Mesenchymal stem cell (in vitro differentiated cells and primary cell): ENCODE data around the gene PSME4.

Experiments
- DNase-seq: peaks from one replicate; pipeline ENCODE4 v3.0.0-alpha.2; 2013
- H2AFZ ChIP-seq: one replicate; pipeline ENCODE4 v1.6.1; 2013; ENCODE audit warnings: low read depth, mild to moderate bottlenecking, control low read depth, inconsistent platforms, low read length, moderate library complexity
- H2AK5ac ChIP-seq: 2 replicates; pipeline ENCODE4 v1.6.1; 2013; ENCODE audit warnings: low read length, moderate library complexity, mild to moderate bottlenecking, inconsistent platforms; ENCODE audit not compliant: severe bottlenecking
- H2BK120ac ChIP-seq: one replicate; pipeline ENCODE4 v1.6.1; 2013; ENCODE audit warnings: low read depth, mild to moderate bottlenecking, inconsistent platforms, low read length, moderate library complexity
- H2BK12ac ChIP-seq, 2 experiments: one replicate each; pipeline ENCODE4 v1.6.1; 2013; ENCODE audit warnings: inconsistent platforms in 2 of 2, low read length in 2 of 2, mild to moderate bottlenecking in 2 of 2, moderate library complexity in 2 of 2, control low read depth in 1 of 2
- H2BK15ac ChIP-seq: one replicate; pipeline ENCODE4 v1.6.1; 2013; ENCODE audit warnings: mild to moderate bottlenecking, low read depth, inconsistent platforms; ENCODE audit not compliant: poor library complexity, severe bottlenecking
- H2BK5ac ChIP-seq: 2 replicates; pipeline ENCODE4 v1.6.1; 2013; ENCODE audit warnings: low read depth, mild to moderate bottlenecking, low read length, control low read depth, inconsistent platforms; ENCODE audit not compliant: poor library complexity, severe bottlenecking
- H3K14ac ChIP-seq, 2 experiments: one replicate each; pipeline ENCODE4 v1.6.1; 2013; ENCODE audit warnings: inconsistent platforms in 2 of 2, low read length in 2 of 2, control low read depth in 1 of 2, mild to moderate bottlenecking in 1 of 2, moderate library complexity in 1 of 2
- H3K18ac ChIP-seq, 2 experiments: one replicate each; pipeline ENCODE4 v1.6.1; 2013; ENCODE audit warnings: inconsistent platforms in 2 of 2, low read length in 2 of 2, control low read depth in 1 of 2, low read depth in 1 of 2, mild to moderate bottlenecking in 1 of 2
- H3K23ac ChIP-seq, 2 experiments: one replicate each; pipeline ENCODE4 v1.6.1; 2013; ENCODE audit warnings: inconsistent platforms in 2 of 2, low read length in 2 of 2, mild to moderate bottlenecking in 2 of 2, moderate library complexity in 2 of 2, control low read depth in 1 of 2
- H3K27ac ChIP-seq: 2 replicates; pipeline ENCODE4 v1.5.1; 2013; ENCODE audit warnings: mild to moderate bottlenecking, moderate library complexity, low read length, control low read depth, inconsistent platforms; ENCODE audit not compliant: poor library complexity, severe bottlenecking
- H3K27me3 ChIP-seq, 2 experiments: 2 replicates each; pipeline versions ENCODE4 v1.6.1 to v1.7.0; 2013; ENCODE audit warnings: low read length in 2 of 2, mild to moderate bottlenecking in 2 of 2, moderate library complexity in 2 of 2, control low read depth in 1 of 2, inconsistent platforms in 1 of 2; ENCODE audit not compliant: control insufficient read depth in 1 of 2, insufficient read depth in 1 of 2
- H3K36me3 ChIP-seq, 2 experiments: 2 replicates each; pipeline versions ENCODE4 v1.6.1 to v1.7.0; 2013; ENCODE audit warnings: low read length in 2 of 2, control low read depth in 1 of 2, inconsistent platforms in 1 of 2, low read depth in 1 of 2, mild to moderate bottlenecking in 1 of 2; ENCODE audit not compliant: insufficient read depth in 2 of 2, control insufficient read depth in 1 of 2
- H3K4ac ChIP-seq, 2 experiments: one replicate each; pipeline ENCODE4 v1.6.1; 2013; ENCODE audit warnings: inconsistent platforms in 2 of 2, low read length in 2 of 2, mild to moderate bottlenecking in 2 of 2, moderate library complexity in 2 of 2, control low read depth in 1 of 2, low read depth in 1 of 2
- H3K4me1 ChIP-seq: 2 replicates; pipeline ENCODE4 v1.6.1; 2013; ENCODE audit warnings: low read depth, low read length, control low read depth; ENCODE audit not compliant: control insufficient read depth, insufficient read depth
- H3K4me2 ChIP-seq: 2 replicates; pipeline ENCODE4 v1.6.1; 2013; ENCODE audit warnings: low read length, mild to moderate bottlenecking, inconsistent platforms; ENCODE audit not compliant: poor library complexity, severe bottlenecking
- H3K4me3 ChIP-seq, 2 experiments: 2 replicates each; pipeline versions ENCODE4 v1.5.1 to v1.7.0; 2013; ENCODE audit warnings: low read length in 2 of 2, mild to moderate bottlenecking in 2 of 2, control low read depth in 1 of 2, low read depth in 1 of 2; ENCODE audit not compliant: insufficient read depth in 1 of 2
- H3K79me1 ChIP-seq: replicated peaks from 2 replicates; pipeline ENCODE4 v1.6.1; 2013; ENCODE audit warnings: mild to moderate bottlenecking, control low read depth, low read length, inconsistent platforms; ENCODE audit not compliant: poor library complexity, severe bottlenecking
- H3K9ac ChIP-seq: 2 replicates; pipeline ENCODE4 v1.7.0; 2013; ENCODE audit warnings: mild to moderate bottlenecking, low read length, moderate library complexity
- H3K9me3 ChIP-seq: 2 replicates; pipeline ENCODE4 v1.7.0; 2013; ENCODE audit warnings: mild to moderate bottlenecking, low read length; ENCODE audit not compliant: control insufficient read depth
- H4K8ac ChIP-seq: one replicate; pipeline ENCODE4 v1.6.1; 2013; ENCODE audit warnings: inconsistent platforms, mild to moderate bottlenecking, low read length, moderate library complexity
- H4K91ac ChIP-seq: one replicate; pipeline ENCODE4 v1.6.1; 2013; ENCODE audit warnings: mild to moderate bottlenecking, low read length, inconsistent platforms
- WGBS: methylation state at CpG from one replicate; pipeline ENCODE4 v1.1.7; 2013; ENCODE audit warnings: mixed read lengths; 5-methylcytosine and 5-hydroxymethylcytosine counted together

Gene PSME4

DNA sequence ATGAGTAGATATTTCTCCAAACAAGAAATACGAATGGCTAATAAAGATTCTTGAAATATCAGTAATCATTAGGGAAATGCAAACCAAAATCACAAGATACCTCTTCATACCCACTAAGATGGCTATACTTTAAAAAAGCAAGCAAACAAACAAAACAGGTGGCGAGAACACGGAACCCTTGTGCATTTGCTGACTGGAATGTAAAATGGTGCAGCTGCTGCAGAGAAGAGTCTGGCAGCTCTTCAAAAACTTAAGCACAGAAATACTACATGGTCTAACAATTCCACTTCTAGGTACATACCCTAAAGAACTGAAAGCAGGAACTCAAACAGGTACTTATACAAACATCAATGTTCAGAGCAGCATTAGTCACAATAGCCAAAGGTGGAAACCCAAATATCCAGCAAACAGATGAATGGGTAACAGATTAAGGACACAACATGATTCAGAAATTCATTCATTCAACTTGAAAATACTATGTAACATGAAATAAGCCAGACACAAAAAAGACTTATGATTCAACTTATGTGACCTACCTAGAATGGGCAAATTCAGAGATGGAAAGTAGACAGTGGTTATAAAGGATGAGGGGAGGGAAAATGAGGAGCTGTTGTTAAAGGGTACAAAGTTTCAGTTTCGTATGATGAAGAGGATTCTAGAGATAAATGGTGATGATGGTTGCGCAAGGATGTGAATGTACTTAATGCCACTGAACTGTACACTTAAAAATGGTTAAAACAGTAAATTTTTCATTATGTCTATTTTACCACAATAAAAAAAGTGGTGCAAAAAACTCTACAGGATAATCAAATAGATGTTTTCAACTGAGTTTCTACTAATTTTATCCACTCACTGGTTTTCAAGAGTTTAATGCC is 84.2 kb downstream of the PSME4 start:
- Histone ChIP-seq H3K4me2 (no peak overlapping the region), H3K27ac (no peak overlapping the region), H3K4ac (no peak overlapping the region), H2BK15ac (no peak overlapping the region), H3K14ac (no peak overlapping the region), H3K4me3 (no peak overlapping the region), H3K36me3 (peaks cover 19 to 93% of the 10 kb centered on the region in 2 experiments), H4K91ac (no peak overlapping the region), H3K18ac (no peak overlapping the region), H3K9me3 (no peaks in the 10 kb centered on the region), H2AFZ (no peak overlapping the region), H3K79me1 (peaks cover 18% of the 10 kb centered on the region), H2BK120ac (no peak overlapping the region), H3K23ac (no peak overlapping the region), H3K4me1 (no peaks in the 10 kb centered on the region), H2BK5ac (no peak overlapping the region), H4K8ac (no peak overlapping the region), H3K27me3 (no peaks in the 10 kb centered on the region), H2AK5ac (no peak overlapping the region), H3K9ac (no peak overlapping the region), H2BK12ac (no peak overlapping the region)
- 100% methylated on average over 3 of the region's 5 CpGs for WGBS
- DNase-seq: no peak

DNA sequence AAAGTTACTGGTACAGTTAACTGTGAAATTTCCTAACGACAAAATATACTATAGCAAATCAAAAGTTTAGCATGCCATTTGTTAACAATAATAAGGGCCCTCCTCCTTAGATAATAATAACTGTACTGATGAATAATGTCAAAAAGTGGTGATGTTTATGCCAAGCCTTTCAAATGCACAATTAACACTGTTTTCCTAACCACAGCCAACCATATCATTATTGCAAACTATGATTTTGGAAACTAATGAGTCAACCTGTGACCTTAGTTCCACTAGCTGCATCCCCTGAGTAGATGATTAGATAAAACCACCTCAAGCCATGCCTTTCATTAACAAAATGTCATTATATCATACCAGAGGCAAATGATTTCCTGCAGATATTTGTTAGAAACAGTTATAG is 85.9 kb downstream of the PSME4 start:
- no peaks in the 10 kb centered on the region for H3K27me3 ChIP-seq
- H3K36me3 ChIP-seq: peaks cover 12 to 81% of the 10 kb centered on the region in 2 experiments
- H3K9me3 ChIP-seq: no peaks in the 10 kb centered on the region
- H3K79me1 ChIP-seq: peaks cover 18% of the 10 kb centered on the region
- H3K4me1 ChIP-seq: no peaks in the 10 kb centered on the region
- H3K27ac ChIP-seq: no peak overlapping the region
- no peak overlapping the region for H3K9ac ChIP-seq
- WGBS: no CpG with 5 or more reads among the region's 1 CpG
- H3K4me3 ChIP-seq: no peak overlapping the region
- no peak overlapping the region for H3K23ac ChIP-seq
- H2BK120ac ChIP-seq: no peak overlapping the region
- no peak overlapping the region for H2BK12ac ChIP-seq
- no peak overlapping the region for H2BK15ac ChIP-seq
- H2AFZ ChIP-seq: no peak overlapping the region
- no peak overlapping the region for H3K4me2 ChIP-seq
- H2BK5ac ChIP-seq: no peak overlapping the region
- H3K14ac ChIP-seq: no peak overlapping the region
- H3K18ac ChIP-seq: no peak overlapping the region
- no peak overlapping the region for H4K8ac ChIP-seq
- no peak for DNase-seq
- H3K4ac ChIP-seq: no peak overlapping the region
- no peak overlapping the region for H4K91ac ChIP-seq
- H2AK5ac ChIP-seq: no peak overlapping the region

GRCh38 chr2:53881986-53882385 is 88.8 kb downstream of the PSME4 start:
- no peak overlapping the region for H2BK5ac ChIP-seq
- no peak overlapping the region for H2AK5ac ChIP-seq
- H2AFZ ChIP-seq: no peak overlapping the region
- H3K79me1 ChIP-seq: peaks cover 19% of the 10 kb centered on the region
- no peak overlapping the region for H3K4me2 ChIP-seq
- H2BK120ac ChIP-seq: no peak overlapping the region
- no peak overlapping the region for H4K91ac ChIP-seq
- no peak overlapping the region for H3K9ac ChIP-seq
- no peaks in the 10 kb centered on the region for H3K4me1 ChIP-seq
- no peak overlapping the region for H3K18ac ChIP-seq
- H3K36me3 ChIP-seq: peaks cover 9 to 62% of the 10 kb centered on the region in 2 experiments
- no peak for DNase-seq
- H3K23ac ChIP-seq: no peak overlapping the region
- no peak overlapping the region for H4K8ac ChIP-seq
- no peak overlapping the region for H3K4ac ChIP-seq
- H3K4me3 ChIP-seq: no peak overlapping the region
- no peak overlapping the region for H2BK15ac ChIP-seq
- H2BK12ac ChIP-seq: no peak overlapping the region
- H3K14ac ChIP-seq: no peak overlapping the region
- no peak overlapping the region for H3K27ac ChIP-seq
- H3K9me3 ChIP-seq: no peaks in the 10 kb centered on the region
- H3K27me3 ChIP-seq: no peaks in the 10 kb centered on the region

GRCh38 chr2:53881360-53881759 is 89.4 kb downstream of the PSME4 start:
- H3K14ac ChIP-seq: no peak overlapping the region
- no peak overlapping the region for H3K9ac ChIP-seq
- H2BK5ac ChIP-seq: no peak overlapping the region
- no peak overlapping the region for H2AFZ ChIP-seq
- H4K91ac ChIP-seq: no peak overlapping the region
- no peak overlapping the region for H3K4ac ChIP-seq
- no peak overlapping the region for H3K4me3 ChIP-seq
- H3K27ac ChIP-seq: no peak overlapping the region
- H3K4me2 ChIP-seq: no peak overlapping the region
- no peak overlapping the region for H3K23ac ChIP-seq
- no peak overlapping the region for H2BK120ac ChIP-seq
- peaks cover 21% of the 10 kb centered on the region for H3K79me1 ChIP-seq
- no peak overlapping the region for H2BK15ac ChIP-seq
- H3K27me3 ChIP-seq: no peaks in the 10 kb centered on the region
- WGBS: 100% methylated on average over 2 of the region's 2 CpGs
- no peak overlapping the region for H4K8ac ChIP-seq
- DNase-seq: no peak
- H2BK12ac ChIP-seq: no peak overlapping the region
- H3K9me3 ChIP-seq: no peaks in the 10 kb centered on the region
- H3K36me3 ChIP-seq: peaks cover 12 to 56% of the 10 kb centered on the region in 2 experiments
- H3K4me1 ChIP-seq: no peaks in the 10 kb centered on the region
- H2AK5ac ChIP-seq: no peak overlapping the region
- H3K18ac ChIP-seq: no peak overlapping the region
